Left colon (tissue), 2 donors: ENCODE results near the gene HS1BP3. TPM values are rescaled to one million over a fixed set of nuclear protein-coding genes. Genes with fewer than 3 reads are reported as not detected.
A peak's percentile ranks its signal among the peaks of the same experiment; 100 is the strongest.

Source experiments
- ATAC-seq: fragments of 200-7000 bp; cut with Tn5 transposase; one replicate; pipeline ENCODE4 v1.9.1; 2020; ENCODE audit warnings: mild to moderate bottlenecking, moderate library complexity
- DNase-seq, 2 donors: peaks; one replicate each; pipeline ENCODE4 v3.0.0-alpha.2; 2020
- intact Hi-C, 2 donors: fragments of 100-400 bp; cut with DNase I in 1 of 2; cut with micrococcal nuclease in 1 of 2; formaldehyde crosslinking; loops; one replicate each; pipeline versions ENCODE4 v1.11.2 to v1.14.0; 2022; cut with DNase I, micrococcal nuclease
- total RNA-seq, 2 donors: library from RNA; stranded (reverse); fragmentation: NEBNext Ultra II Directional; extraction: Animal tissue kit (Norgen Biotek cat#: 25700); gene quantifications; one replicate each; pipeline ENCODE4 v1.2.1, GENCODE V29; 2021
- donor health status: DM: no; HTN: no; CAD: no.
- donor health status: DM: yes; HTN: yes; CAD: no.

The HS1BP3 gene
- total RNA-seq, 2 donors from 2014 or later, result 26.9 to 33.5 TPM

GRCh38 chr2:20588918-20589871 is 61.7 kb downstream of the HS1BP3 start:
- intact Hi-C loops, result no loop called here
- DNase-seq (peak; percentile 2 to 16), ATAC-seq (no peak)

GRCh38 chr2:20585710-20586594 is 64.9 kb downstream of the HS1BP3 start:
- DNase-seq (peak in 1 of 2 donors; percentile 22), ATAC-seq (no peak)
- intact Hi-C loops, result no loop called here

- intact Hi-C loops, result no loop called here
Measured at GRCh38 chr2:20585359-20585709, 65.6 kb downstream of the HS1BP3 start.

GRCh38 chr2:20584399-20585358 is 66.2 kb downstream of the HS1BP3 start:
- ATAC-seq, result no peak
- intact Hi-C loops, result no loop called here
- DNase-seq, result peak in 1 of 2 donors; percentile 24

More at GRCh38 chr2:20585359-20585709, 65.6 kb downstream of the HS1BP3 start:
- ATAC-seq, result no peak
- no peak for DNase-seq

GRCh38 chr2:20584045-20584398 is 66.9 kb downstream of the HS1BP3 start:
- no peak for DNase-seq
- intact Hi-C loops, result no loop called here
- ATAC-seq, result no peak

DNA sequence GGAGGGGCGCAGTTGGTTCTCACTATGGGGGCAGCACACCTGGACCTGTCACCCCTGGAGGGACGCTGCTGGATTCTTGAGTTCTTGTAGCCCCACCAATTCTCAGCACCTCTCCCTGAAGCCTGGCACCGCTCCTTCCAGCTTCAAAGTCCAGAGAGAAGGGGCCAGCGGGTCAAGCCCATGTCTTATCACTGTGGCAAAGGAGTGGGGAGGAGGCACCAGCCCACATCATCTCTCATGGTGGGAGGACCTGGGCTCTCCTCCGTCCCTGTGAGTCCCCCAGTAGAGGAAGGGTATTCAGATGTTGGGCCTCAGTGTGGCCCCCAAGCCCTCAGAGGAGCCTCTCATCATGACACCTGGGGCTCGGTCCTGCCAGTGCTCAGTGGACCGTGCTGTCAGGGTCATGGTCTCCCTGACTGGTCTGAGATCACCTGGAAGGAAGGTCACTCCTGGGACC is 67.4 kb downstream of the HS1BP3 start:
- no peak for ATAC-seq
- DNase-seq, result peak in 1 of 2 donors; percentile 21
- intact Hi-C loops, result no loop called here

DNA sequence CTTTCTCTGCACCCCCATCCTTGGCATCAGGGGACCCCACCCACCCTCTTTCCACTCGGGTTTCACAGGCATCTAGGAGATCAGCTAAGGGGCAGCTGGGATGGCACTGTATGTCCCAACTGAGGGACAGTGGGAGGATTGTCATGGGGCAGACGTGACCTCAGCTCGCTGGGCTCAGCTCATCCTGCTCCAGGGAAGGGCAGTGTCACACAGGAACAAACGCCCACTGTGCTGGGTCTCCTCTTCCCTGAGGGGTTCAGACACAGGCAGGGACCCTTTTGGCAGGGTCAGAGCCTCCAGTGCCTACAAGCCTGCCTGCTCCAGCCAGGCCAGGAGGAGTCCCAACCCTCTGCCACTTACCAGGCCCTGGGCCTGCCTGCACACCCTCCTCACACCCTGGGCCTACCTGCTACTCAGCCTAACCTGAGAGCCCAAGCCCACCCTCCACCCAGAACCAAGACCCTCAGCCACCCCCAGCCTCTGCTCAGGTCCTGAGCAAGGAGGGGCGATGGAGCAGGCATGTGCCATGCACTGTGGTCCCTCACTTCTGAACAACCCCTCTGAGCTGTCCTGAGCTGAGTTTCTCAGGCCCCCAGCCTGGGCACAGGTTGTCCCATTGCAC is 68.2 kb downstream of the HS1BP3 start:
- ATAC-seq (no peak), DNase-seq (peak in 1 of 2 donors; percentile 8)
- intact Hi-C loops, result no loop called here

DNA sequence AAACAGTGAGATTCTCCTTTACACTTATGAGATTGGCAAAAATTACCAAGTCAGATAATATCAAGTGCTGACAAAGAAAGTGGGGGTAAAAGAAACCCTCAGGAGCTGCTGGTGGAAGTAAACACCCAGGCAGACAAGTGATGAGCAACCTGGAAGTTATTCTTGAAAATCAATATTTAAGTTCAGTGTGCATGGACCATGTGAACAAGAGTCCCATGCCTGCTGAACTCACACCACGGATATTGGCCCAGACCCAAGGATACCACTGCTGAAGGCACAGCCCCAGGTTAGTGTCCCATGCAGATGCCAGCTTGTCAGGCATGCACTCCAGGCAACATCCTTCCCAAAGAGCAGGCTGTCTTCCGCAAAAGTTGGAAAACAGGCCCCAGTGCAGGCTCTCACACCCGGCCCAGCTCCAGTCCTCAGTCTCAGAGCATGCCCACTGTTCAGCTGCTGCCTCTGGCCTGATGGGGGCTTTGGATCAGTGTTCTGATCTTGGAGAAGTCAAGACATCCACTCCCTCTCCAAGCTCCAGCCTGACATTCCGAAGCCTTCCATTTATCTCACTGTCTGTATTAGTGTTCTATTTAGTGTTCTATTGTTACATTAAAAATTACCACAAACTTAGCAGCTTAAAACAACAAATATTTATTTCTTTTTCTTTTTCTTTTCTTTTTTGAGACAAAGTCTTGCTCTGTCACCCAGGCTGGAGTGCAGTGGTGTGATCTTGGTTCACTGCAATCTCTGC is 70.0 kb downstream of the HS1BP3 start:
- no peak for ATAC-seq
- intact Hi-C loops, result no loop called here
- no peak for DNase-seq

DNA sequence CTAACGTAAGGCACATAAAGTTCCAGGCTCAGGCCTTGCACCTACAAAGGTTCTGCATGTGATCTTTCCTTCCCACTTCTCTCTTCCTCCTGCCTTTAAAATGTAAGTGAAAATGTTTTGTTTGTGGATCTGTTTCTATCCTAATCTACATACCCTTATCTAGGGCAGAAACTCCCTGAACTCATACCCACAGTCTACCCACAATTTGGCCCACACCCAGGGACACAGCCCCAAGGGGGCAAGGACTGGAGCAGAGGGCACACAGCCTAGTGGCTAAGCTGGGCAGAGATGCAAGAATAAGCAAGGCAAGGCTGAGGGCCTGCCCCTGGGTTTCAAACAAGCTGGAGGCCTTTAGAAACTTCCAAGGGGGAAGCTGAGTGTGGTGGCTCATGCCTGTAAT is 71.0 kb downstream of the HS1BP3 start:
- ATAC-seq (no peak), DNase-seq (no peak)
- intact Hi-C loops, result no loop called here

DNA sequence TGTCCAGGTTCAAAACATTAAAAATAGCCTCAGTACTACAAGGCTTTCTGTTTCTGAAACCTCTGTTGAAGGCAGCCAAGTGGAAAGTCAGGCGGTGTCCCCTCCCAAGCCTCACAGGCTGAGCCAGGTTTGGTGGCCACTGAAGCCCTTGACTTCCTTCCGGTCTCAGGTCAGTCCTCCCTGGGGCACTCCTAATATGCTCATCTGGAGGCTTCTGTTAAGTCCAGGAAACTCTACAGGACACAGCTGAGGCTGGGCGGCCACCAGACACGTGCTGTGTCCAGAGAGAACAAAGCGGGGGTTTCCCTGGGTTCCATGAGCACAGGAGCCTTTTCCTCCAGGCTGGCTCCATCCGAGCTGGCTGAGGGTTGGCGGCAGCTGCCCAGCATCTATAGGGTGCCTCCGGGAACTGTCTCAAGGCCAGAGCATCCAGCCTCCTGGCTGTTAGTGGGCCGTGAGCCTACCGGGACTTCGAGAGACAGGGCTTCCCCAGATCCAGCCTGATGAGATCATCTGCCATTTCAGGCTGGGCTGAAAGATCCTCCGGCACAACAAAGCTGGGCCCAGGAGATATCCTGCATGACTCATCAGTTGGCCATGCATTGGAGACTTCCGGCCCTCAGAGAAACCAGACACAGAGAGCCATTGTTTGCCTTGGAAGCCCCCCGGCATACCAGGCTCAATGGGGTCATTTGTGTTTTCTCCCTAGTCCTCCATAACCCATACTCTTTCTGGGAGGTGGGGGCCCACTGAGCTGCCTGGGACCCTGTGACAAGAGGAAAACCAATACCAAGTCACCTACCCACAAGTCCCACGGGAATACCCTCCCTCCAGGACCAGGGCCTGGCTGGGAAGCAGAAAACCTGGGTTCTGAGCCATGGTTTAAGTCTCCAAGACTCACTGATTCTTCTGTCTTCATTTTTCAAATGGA is 71.7 kb downstream of the HS1BP3 start:
- ATAC-seq (peak; percentile 36), DNase-seq (peak in 1 of 2 donors; percentile 58)
- intact Hi-C loops, result no loop called here

- DNase-seq, result no peak
- intact Hi-C loops, result no loop called here
- no peak for ATAC-seq
Measured at GRCh38 chr2:20578266-20578894, 72.5 kb downstream of the HS1BP3 start.

DNA sequence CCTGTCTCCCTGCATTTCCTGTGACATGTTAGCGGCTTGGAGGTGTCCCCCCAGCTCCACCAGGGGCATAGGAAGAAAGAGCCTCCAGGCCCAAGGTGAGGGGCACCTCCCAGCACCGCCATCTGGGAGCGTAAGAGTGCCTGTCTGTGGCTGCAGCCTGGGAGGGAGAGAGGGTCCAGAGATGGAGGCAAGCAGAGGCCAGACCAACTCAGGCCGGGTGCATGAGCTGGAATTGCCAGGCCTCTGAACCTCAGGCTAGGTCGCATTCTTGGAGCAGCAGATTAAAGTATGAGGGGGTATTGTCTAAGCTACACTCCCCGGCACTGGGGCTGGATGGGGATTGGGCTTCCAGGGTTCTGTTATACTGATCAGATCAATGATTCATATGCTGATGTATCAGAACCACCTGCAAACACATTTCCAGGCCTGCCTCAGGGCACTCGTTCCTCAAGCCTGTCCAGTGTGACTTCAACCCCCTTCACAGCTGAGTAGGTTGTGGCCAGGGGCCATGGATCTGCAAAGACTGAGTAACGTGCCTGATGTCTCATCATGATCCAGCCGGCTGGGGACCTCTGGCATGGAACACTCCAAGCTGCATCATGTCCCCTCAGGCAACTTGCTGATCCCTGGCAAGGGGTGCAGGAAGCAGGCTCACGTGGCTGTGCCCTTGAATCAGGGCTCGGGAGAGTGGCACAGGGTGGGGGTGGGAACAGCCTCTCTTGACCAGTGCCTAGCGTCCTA is 73.2 kb downstream of the HS1BP3 start:
- intact Hi-C loops, result no loop called here

GRCh38 chr2:20576598-20577115 is 74.2 kb downstream of the HS1BP3 start:
- intact Hi-C loops, result no loop called here
- ATAC-seq, result peak; percentile 92

More for the DNA sequence above, 73.2 kb downstream of the HS1BP3 start:
- ATAC-seq, result no peak
- DNase-seq, result no peak

GRCh38 chr2:20575935-20576597 is 74.8 kb downstream of the HS1BP3 start:
- no peak for ATAC-seq
- DNase-seq, result no peak
- intact Hi-C loops, result no loop called here

More at GRCh38 chr2:20576598-20577115, 74.2 kb downstream of the HS1BP3 start:
- no peak for DNase-seq
